GM12872 (cell line): ENCODE results near the gene LMNB1.

Experiments used
- CTCF ChIP-seq: IDR thresholded peaks from 3 replicates; pipeline ENCODE4 v1.5.1; 2011; ENCODE audit warnings: low read depth, mild to moderate bottlenecking, low read length, moderate library complexity; ENCODE audit not compliant: insufficient read depth

Gene LMNB1

GRCh38 chr5:126810596-126811380 is 33.9 kb downstream of the LMNB1 start:
- no peak for TF ChIP-seq CTCF

DNA sequence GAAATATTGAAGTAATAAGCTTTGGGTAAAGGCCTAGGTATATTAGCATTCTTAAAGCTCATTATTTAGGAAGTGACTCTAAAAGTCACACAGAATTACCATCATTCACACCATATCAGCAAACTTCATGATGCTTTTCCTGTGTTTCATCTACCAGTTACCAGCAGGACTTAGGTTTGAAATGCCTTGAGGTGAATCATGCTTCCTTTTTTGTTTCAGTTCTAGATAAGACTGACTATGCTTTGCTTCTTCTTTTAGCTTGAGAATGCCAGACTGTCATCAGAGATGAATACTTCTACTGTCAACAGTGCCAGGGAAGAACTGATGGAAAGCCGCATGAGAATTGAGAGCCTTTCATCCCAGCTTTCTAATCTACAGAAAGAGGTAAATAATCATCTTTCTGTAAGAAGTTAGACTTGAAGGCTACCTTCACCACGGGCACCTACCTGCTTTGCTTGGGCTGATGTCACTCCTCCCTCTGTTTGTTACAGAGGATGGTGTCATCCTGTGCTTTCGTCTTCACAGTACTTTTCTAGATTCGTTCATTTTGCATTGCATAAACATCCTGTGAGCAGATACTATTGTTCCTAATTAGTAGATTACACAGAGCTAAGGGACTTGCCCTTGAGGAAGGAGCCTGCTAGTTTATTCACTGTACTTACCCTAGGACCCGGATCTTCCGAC is 34.7 kb downstream of the LMNB1 start:
- no peak for TF ChIP-seq CTCF

GRCh38 chr5:126812199-126812570 is 35.2 kb downstream of the LMNB1 start:
- no peak for TF ChIP-seq CTCF

DNA sequence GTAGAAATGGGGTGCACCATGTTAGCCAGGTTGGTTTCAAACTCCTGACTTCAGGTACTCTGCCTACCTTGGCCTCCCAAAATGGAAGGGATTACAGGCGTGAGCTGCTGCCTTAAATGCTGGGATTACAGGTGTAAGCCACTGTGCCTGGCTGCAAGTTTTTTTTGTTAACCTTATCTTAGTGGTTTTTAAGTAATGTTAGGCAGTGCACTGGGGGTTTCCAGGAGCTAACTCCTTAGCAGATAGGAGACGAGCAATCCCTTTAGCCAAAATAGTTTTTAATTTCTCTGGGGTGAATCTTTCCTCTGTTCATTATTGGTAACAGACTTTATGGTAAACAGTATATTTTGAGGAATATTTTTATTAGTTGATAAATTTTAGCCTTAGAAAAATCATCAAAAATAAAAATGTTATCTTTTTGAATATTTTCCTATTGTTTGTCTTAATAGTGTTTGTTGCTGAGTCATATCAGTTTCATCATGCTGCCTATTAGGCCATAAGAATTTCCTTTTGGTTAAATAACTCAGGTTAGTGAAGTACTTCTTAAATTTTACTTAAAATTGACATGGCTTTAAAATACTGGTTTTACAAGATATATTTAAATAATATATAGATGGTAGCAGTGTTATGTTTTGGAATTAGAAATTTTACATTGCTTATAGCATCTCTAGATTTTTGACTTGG is 37.9 kb downstream of the LMNB1 start:
- TF ChIP-seq CTCF = no peak

DNA sequence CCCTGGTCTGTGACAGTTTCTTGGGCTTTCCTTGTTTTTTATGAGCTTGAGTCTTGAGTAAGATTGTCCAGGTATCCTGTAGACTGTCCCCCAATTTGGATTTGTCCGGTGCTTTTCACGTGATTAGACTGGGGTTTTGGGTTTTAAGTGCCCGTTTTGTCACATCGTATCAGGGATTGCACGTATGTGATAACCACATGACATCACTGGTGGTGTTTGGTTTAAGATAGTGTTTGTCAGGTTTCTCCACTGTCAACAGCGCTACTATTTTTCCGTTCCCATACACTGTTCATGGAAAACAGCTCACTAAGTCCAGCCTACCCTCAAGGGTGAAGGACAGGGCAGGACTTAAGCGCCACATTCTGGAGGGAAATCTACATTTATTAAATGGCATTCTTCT is 39.7 kb downstream of the LMNB1 start:
- no peak for TF ChIP-seq CTCF

- TF ChIP-seq CTCF = no peak
Measured at GRCh38 chr5:126818736-126819135, 41.8 kb downstream of the LMNB1 start.

DNA sequence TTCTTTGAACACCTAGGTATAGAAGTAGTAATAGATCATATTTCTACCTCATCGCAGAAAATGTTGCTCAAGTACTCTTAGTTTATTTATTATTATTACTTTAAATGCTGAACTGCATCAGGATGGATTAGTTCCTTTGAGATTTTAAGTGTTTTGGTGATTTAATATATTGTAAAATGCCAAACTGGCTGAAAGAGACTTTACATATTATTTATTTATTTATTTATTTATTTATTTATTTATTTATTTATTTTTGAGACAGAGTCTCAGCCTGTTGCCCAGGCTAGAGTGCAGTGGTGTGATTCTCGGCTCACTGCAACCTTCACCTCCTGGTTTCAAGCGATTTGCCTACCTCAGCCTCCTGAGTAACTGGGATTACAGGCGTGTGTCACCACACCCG is 42.3 kb downstream of the LMNB1 start:
- no peak for TF ChIP-seq CTCF
